CD4-positive, alpha-beta T cell treated with Interleukin-17A for 4 hours (primary cell): ENCODE data around the gene ZSWIM7.

Experiments
- DNase-seq: peaks from one replicate; pipeline ENCODE4 v3.0.0-alpha.2; 2020; ENCODE audit warnings: mixed read lengths

ZSWIM7 gene

DNA sequence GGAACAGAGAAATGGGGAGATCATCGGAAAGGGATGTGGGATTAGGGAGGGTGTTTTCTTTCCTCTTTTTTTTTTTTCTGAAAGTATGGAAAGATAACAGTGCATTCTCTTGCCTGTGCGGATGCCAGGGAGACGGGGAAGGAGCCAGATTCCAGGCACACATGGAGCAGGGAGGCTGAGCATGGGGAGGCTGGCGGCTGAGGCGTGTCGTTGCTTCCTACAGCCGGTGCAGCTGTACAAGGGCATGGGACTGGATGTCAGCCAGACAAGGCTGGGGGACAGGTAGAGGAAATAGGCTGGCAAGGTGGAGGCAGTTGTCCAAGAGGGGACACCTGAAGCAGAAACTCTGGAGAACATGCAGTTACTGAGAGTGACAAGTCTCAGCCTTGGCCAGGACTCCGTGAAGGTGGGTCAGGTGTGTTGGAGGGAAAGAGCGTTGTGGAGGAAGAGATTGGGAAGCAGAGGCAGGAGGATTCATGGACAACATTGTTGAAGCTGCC lies 71.2 kb downstream of the ZSWIM7 start:
- DNase-seq = no peak
